Measurements from ENCODE around the gene HSPB6.

DNA sequence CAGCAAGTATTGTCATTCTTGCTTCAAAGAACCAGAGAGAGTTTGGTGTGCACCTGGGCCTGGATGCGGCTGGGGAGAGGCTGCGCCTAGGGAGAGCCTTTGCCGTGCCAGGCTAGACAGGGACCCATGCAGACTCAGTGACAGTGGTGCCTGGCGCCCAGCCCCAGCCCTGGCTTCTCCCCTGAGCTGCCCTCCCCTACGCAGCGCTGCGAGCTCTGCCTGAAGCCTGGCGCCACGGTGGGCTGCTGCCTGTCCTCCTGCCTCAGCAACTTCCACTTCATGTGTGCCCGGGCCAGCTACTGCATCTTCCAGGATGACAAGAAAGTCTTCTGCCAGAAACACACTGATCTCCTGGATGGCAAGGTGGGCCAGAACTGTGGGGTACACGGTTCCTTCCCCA is 27.1 kb downstream of the HSPB6 start:
- TF ChIP-seq EZH2 (IDR thresholded peaks at IDR 0.05; ENCODE audit: insufficient read depth, poor library complexity, severe bottlenecking) (no peak), EZH2phosphoT487 (IDR thresholded peaks at IDR 0.05; ENCODE audit: insufficient read depth, low read depth) (no peak)

Measured in GM23248 (cell line).